Measurements from ENCODE around the gene VAV1. TPM values are rescaled to one million over a fixed set of nuclear protein-coding genes. Genes with fewer than 3 reads are reported as not detected.

VAV1 gene
- total RNA-seq, 1 donor from 2014 or later = not detected

GRCh38 chr19:6790194-6791128 is 18.0 kb downstream of the VAV1 start:
- H3K4me3 Mint-ChIP-seq (ENCODE audit: unreplicated experiment) = no peak overlapping the region
- H3K9me3 Mint-ChIP-seq (ENCODE audit: unreplicated experiment) = peaks cover 9% of the 10 kb centered on the region
- no peaks in the 10 kb centered on the region for H3K27me3 Mint-ChIP-seq (ENCODE audit: unreplicated experiment)
- DNase-seq = no peak
- H3K27ac Mint-ChIP-seq (ENCODE audit: unreplicated experiment) = no peak overlapping the region
- H3K36me3 Mint-ChIP-seq (ENCODE audit: unreplicated experiment) = no peaks in the 10 kb centered on the region
- no peaks in the 10 kb centered on the region for H3K4me1 Mint-ChIP-seq (ENCODE audit: low read depth, unreplicated experiment)
- TF ChIP-seq, protein P1, sequence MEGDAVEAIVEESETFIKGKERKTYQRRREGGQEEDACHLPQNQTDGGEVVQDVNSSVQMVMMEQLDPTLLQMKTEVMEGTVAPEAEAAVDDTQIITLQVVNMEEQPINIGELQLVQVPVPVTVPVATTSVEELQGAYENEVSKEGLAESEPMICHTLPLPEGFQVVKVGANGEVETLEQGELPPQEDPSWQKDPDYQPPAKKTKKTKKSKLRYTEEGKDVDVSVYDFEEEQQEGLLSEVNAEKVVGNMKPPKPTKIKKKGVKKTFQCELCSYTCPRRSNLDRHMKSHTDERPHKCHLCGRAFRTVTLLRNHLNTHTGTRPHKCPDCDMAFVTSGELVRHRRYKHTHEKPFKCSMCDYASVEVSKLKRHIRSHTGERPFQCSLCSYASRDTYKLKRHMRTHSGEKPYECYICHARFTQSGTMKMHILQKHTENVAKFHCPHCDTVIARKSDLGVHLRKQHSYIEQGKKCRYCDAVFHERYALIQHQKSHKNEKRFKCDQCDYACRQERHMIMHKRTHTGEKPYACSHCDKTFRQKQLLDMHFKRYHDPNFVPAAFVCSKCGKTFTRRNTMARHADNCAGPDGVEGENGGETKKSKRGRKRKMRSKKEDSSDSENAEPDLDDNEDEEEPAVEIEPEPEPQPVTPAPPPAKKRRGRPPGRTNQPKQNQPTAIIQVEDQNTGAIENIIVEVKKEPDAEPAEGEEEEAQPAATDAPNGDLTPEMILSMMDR (IDR thresholded peaks at IDR 0.05; ENCODE audit: partially characterized antibody, unreplicated experiment) = no peak

DNA sequence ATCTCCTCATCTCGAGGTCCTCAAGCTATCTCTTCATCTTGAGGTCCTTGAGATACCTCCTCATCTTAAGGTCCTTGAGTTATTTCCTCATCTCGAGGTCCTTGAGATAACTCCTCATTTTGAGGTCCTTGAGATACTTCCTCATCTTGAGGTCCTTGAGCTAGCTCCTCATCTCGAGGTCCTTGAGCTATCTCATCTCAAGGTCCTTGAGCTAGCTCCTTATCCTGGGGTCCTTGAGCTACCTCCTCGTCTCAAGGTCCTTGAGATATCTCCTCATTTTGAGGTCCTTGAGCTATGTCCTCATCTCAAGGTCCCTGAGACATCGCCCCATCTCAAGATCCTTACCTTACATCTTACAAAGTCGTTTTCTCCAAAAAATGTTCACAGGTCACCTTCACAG is 18.7 kb downstream of the VAV1 start:
- Mint-ChIP-seq H3K4me3 (ENCODE audit: unreplicated experiment) (no peak overlapping the region), H3K4me1 (ENCODE audit: low read depth, unreplicated experiment) (no peaks in the 10 kb centered on the region), H3K27ac (ENCODE audit: unreplicated experiment) (no peak overlapping the region), H3K27me3 (ENCODE audit: unreplicated experiment) (no peaks in the 10 kb centered on the region), H3K9me3 (ENCODE audit: unreplicated experiment) (peaks cover 9% of the 10 kb centered on the region), H3K36me3 (ENCODE audit: unreplicated experiment) (no peaks in the 10 kb centered on the region)
- TF ChIP-seq, protein P1 (IDR thresholded peaks at IDR 0.05; ENCODE audit: partially characterized antibody, unreplicated experiment) = no peak
- no peak for DNase-seq

- H3K4me1 Mint-ChIP-seq (ENCODE audit: low read depth, unreplicated experiment) = no peaks in the 10 kb centered on the region
- no peaks in the 10 kb centered on the region for H3K27me3 Mint-ChIP-seq (ENCODE audit: unreplicated experiment)
- H3K27ac Mint-ChIP-seq (ENCODE audit: unreplicated experiment) = no peak overlapping the region
- H3K36me3 Mint-ChIP-seq (ENCODE audit: unreplicated experiment) = no peaks in the 10 kb centered on the region
- DNase-seq = no peak
- no peak overlapping the region for H3K4me3 Mint-ChIP-seq (ENCODE audit: unreplicated experiment)
- TF ChIP-seq, protein P1 (IDR thresholded peaks at IDR 0.05; ENCODE audit: partially characterized antibody, unreplicated experiment) = no peak
- peaks cover 9% of the 10 kb centered on the region for H3K9me3 Mint-ChIP-seq (ENCODE audit: unreplicated experiment)
Measured at GRCh38 chr19:6793411-6793810, 20.9 kb downstream of the VAV1 start.

DNA sequence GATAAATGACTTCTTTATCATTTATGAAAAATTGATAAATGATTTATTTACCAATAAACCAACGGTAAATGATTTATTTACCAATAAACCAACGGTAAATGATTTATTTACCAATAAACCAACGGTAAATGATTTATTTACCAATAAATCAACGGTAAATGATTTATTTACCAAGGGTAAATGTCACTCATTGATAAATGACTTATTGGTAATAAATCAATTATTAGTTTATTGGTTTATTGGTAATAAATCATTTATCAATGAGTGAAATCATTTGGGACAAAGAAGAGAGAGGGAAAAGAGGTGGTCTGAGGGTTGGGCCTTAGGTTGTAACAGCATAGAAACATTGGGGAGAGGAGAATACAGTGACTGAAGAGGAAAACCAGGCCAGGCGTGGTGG is 21.5 kb downstream of the VAV1 start:
- Mint-ChIP-seq H3K27me3 (ENCODE audit: unreplicated experiment) (no peaks in the 10 kb centered on the region), H3K36me3 (ENCODE audit: unreplicated experiment) (no peaks in the 10 kb centered on the region), H3K4me3 (ENCODE audit: unreplicated experiment) (no peak overlapping the region), H3K9me3 (ENCODE audit: unreplicated experiment) (peaks cover 9% of the 10 kb centered on the region), H3K4me1 (ENCODE audit: low read depth, unreplicated experiment) (no peaks in the 10 kb centered on the region), H3K27ac (ENCODE audit: unreplicated experiment) (no peak overlapping the region)
- no peak for DNase-seq
- TF ChIP-seq, protein P1 (IDR thresholded peaks at IDR 0.05; ENCODE audit: partially characterized antibody, unreplicated experiment) = no peak
